Measurements from ENCODE around the gene C5orf15.

GRCh38 chr5:133925269-133925668, 43.2 kb downstream of the C5orf15 start:
- TF ChIP-seq POLR2A (IDR thresholded peaks at IDR 0.05) (no peak), CTCF (IDR thresholded peaks at IDR 0.05) (no peak)

All from thyroid gland (tissue), 4 donors.